ENCODE results near the gene ALLC.

The ALLC gene

GRCh38 chr2:3747032-3747654 lies 89.1 kb downstream of the ALLC start:
- DNase-seq (ENCODE audit: low spot score) = no peak
- no peak for TF ChIP-seq CTCF (IDR thresholded peaks at IDR 0.05; ENCODE audit: extremely low read depth, missing control alignments)

DNA sequence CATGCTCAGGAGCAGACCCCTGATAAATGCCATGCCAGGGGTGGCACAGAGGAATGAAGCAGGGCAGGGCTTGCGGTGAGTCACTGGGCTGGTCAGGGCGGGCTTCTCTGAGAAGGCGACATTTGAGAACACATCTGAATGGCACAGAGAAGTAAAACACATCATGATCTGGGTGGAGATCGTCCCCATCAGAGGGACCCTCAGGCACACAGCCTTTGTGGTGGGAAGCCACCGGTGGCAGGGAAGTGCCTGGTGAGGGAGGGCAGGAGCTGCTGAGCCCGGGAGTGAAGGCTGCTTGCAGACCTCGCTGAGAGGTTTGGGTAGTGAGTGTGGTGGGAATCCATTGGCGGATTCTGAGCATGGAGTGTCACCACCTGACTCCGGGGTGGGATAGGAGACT lies 89.8 kb downstream of the ALLC start:
- no peak for TF ChIP-seq CTCF (IDR thresholded peaks at IDR 0.05; ENCODE audit: extremely low read depth, missing control alignments)
- DNase-seq (ENCODE audit: low spot score) = no peak

- TF ChIP-seq CTCF (IDR thresholded peaks at IDR 0.05; ENCODE audit: extremely low read depth, missing control alignments) = no peak
- DNase-seq (ENCODE audit: low spot score) = no peak
These were observed 91.2 kb downstream of the ALLC start for GRCh38 chr2:3749201-3749600.

DNA sequence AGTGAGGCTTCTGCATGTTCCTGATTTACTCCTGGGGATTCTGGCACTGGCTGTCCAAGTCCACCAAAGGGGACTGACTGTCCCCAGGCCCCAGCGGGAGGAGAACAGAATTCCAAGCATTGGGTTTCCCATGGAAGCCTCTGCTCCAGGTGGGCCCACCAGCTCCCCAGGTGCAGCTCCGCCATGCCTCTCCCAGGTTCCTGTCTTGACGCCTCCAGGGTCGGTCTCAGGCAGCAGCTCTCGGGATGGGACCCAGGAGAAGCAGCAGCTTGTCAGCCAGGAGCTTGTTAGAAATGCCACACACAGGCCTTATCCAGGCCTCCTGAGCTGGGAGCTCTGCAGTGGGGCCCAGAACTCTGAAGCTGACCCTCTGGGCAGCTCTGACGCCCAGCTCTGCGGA lies 93.3 kb downstream of the ALLC start:
- no peak for TF ChIP-seq CTCF (IDR thresholded peaks at IDR 0.05; ENCODE audit: extremely low read depth, missing control alignments)

GRCh38 chr2:3751806-3752205 lies 93.8 kb downstream of the ALLC start:
- DNase-seq (ENCODE audit: low spot score) = no peak
- TF ChIP-seq CTCF (IDR thresholded peaks at IDR 0.05; ENCODE audit: extremely low read depth, missing control alignments) = no peak

More for the DNA sequence above, 93.3 kb downstream of the ALLC start:
- no peak for DNase-seq (ENCODE audit: low spot score)

All from GM20000 (cell line).